ENCODE results near the gene SLC48A1. TPM values are rescaled to one million over a fixed set of nuclear protein-coding genes. Genes with fewer than 3 reads are reported as not detected.

The SLC48A1 gene
- polyA plus RNA-seq, 1 donor from 2014 or later: 8.0 TPM

DNA sequence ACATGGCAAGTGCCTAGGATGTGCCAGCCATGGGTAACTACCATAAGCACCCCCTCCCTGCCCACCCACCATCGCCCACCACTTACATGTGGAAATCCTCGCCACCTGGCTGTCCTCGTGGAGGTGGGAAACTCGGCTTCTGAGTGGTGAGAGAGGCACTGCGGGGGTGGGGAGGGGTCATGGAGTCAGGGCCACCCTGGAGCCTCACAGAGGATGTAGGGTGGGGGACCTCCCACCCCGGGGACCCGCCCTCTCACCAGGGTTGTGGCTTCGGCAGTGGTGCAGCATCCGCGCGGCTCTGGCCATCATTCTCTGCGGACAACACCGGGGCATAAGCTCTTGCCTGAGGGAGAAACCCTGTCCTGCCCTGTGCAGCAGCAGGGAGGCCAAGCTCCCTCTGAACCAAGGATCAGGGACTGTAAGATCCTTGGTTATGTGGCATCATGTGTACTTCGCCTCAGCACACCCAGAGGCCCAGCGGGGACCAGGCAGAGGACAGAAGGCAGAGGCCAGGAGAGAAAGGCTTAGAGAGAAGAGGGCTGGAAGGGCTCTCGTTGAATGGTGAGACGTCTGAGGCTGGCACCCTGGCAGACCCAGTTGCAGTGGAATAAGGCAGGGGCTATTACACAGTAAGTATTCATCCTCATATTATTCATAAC lies 35.0 kb upstream of the SLC48A1 start:
- TF ChIP-seq MXI1 (conservative IDR thresholded peaks at IDR 0.05; ENCODE audit: poor library complexity, severe bottlenecking): no peak
- TF ChIP-seq EP300 (conservative IDR thresholded peaks at IDR 0.05; ENCODE audit: poor library complexity, severe bottlenecking): no peak
- no peak for TF ChIP-seq POLR2AphosphoS5 (IDR thresholded peaks at IDR 0.05)
- TF ChIP-seq, protein P1, sequence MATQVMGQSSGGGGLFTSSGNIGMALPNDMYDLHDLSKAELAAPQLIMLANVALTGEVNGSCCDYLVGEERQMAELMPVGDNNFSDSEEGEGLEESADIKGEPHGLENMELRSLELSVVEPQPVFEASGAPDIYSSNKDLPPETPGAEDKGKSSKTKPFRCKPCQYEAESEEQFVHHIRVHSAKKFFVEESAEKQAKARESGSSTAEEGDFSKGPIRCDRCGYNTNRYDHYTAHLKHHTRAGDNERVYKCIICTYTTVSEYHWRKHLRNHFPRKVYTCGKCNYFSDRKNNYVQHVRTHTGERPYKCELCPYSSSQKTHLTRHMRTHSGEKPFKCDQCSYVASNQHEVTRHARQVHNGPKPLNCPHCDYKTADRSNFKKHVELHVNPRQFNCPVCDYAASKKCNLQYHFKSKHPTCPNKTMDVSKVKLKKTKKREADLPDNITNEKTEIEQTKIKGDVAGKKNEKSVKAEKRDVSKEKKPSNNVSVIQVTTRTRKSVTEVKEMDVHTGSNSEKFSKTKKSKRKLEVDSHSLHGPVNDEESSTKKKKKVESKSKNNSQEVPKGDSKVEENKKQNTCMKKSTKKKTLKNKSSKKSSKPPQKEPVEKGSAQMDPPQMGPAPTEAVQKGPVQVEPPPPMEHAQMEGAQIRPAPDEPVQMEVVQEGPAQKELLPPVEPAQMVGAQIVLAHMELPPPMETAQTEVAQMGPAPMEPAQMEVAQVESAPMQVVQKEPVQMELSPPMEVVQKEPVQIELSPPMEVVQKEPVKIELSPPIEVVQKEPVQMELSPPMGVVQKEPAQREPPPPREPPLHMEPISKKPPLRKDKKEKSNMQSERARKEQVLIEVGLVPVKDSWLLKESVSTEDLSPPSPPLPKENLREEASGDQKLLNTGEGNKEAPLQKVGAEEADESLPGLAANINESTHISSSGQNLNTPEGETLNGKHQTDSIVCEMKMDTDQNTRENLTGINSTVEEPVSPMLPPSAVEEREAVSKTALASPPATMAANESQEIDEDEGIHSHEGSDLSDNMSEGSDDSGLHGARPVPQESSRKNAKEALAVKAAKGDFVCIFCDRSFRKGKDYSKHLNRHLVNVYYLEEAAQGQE (IDR thresholded peaks at IDR 0.05; ENCODE audit: borderline replicate concordance): no peak
- TF ChIP-seq EZH2 (IDR thresholded peaks at IDR 0.05; ENCODE audit: borderline replicate concordance, insufficient read depth, low read length, poor library complexity, severe bottlenecking): no peak
- TF ChIP-seq TAF1 (IDR thresholded peaks at IDR 0.05; ENCODE audit: low read depth): no peak
- no peak for TF ChIP-seq RAD21 (conservative IDR thresholded peaks at IDR 0.05)
- TF ChIP-seq SMC3 (conservative IDR thresholded peaks at IDR 0.05; ENCODE audit: poor library complexity): no peak
- TF ChIP-seq, protein P2, sequence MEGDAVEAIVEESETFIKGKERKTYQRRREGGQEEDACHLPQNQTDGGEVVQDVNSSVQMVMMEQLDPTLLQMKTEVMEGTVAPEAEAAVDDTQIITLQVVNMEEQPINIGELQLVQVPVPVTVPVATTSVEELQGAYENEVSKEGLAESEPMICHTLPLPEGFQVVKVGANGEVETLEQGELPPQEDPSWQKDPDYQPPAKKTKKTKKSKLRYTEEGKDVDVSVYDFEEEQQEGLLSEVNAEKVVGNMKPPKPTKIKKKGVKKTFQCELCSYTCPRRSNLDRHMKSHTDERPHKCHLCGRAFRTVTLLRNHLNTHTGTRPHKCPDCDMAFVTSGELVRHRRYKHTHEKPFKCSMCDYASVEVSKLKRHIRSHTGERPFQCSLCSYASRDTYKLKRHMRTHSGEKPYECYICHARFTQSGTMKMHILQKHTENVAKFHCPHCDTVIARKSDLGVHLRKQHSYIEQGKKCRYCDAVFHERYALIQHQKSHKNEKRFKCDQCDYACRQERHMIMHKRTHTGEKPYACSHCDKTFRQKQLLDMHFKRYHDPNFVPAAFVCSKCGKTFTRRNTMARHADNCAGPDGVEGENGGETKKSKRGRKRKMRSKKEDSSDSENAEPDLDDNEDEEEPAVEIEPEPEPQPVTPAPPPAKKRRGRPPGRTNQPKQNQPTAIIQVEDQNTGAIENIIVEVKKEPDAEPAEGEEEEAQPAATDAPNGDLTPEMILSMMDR (IDR thresholded peaks at IDR 0.05; ENCODE audit: poor library complexity, severe bottlenecking): no peak
- Histone ChIP-seq H3F3A (ENCODE audit: insufficient read depth, low read length, poor library complexity, severe bottlenecking) (no peaks in the 10 kb centered on the region), H3K27me3 (ENCODE audit: insufficient read depth, low read depth, low read length) (no peaks in the 10 kb centered on the region), H3K9me2 (ENCODE audit: insufficient read depth, low read length) (no peaks in the 10 kb centered on the region), H3K9ac (ENCODE audit: low read length) (no peak overlapping the region), H3K4me2 (ENCODE audit: low read length) (no peak overlapping the region), H2AFZ (ENCODE audit: low read depth, low read length) (no peak overlapping the region), H4K20me1 (ENCODE audit: insufficient read depth) (no peaks in the 10 kb centered on the region), H3K79me2 (replicated peaks; ENCODE audit: insufficient read depth, low read length) (no peaks in the 10 kb centered on the region), H3K9me3 (ENCODE audit: low read length) (no peaks in the 10 kb centered on the region), H3K4me3 (ENCODE audit: low read length) (no peak overlapping the region), H3K27ac (ENCODE audit: low read length) (no peak overlapping the region), H3K36me3 (ENCODE audit: insufficient read depth, low read length) (no peaks in the 10 kb centered on the region)

DNA sequence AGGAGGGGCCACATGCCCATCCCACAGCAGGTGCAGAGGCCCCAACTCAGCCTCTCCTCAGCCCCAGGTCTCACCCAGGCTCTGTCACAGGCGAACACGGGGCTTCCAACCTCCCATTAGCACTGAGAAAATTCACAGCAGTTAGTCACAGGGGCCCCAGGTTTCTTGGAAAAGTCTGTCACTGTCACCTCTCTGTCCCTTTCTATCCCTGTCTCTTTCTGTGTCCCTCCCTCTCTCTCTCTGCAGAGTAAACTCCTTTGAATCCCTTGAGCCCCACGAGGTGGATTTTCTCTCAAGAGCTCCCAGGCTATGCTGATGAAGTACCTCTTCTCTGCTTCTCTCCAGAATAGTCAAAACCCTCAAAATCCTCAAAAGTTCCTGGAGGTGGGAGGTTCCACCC lies 33.7 kb upstream of the SLC48A1 start:
- no peaks in the 10 kb centered on the region for H4K20me1 ChIP-seq (ENCODE audit: insufficient read depth)
- H3K79me2 ChIP-seq (replicated peaks; ENCODE audit: insufficient read depth, low read length): no peaks in the 10 kb centered on the region
- no peak overlapping the region for H3K9ac ChIP-seq (ENCODE audit: low read length)
- no peak overlapping the region for H3K4me3 ChIP-seq (ENCODE audit: low read length)
- H3K4me2 ChIP-seq (ENCODE audit: low read length): no peak overlapping the region
- no peaks in the 10 kb centered on the region for H3K36me3 ChIP-seq (ENCODE audit: insufficient read depth, low read length)
- H2AFZ ChIP-seq (ENCODE audit: low read depth, low read length): no peak overlapping the region
- TF ChIP-seq, protein P1 (IDR thresholded peaks at IDR 0.05; ENCODE audit: borderline replicate concordance): no peak
- no peak for TF ChIP-seq TAF1 (IDR thresholded peaks at IDR 0.05; ENCODE audit: low read depth)
- no peak for TF ChIP-seq EP300 (conservative IDR thresholded peaks at IDR 0.05; ENCODE audit: poor library complexity, severe bottlenecking)
- TF ChIP-seq RAD21 (conservative IDR thresholded peaks at IDR 0.05): no peak
- no peak for TF ChIP-seq EZH2 (IDR thresholded peaks at IDR 0.05; ENCODE audit: borderline replicate concordance, insufficient read depth, low read length, poor library complexity, severe bottlenecking)
- no peak for TF ChIP-seq POLR2AphosphoS5 (IDR thresholded peaks at IDR 0.05)
- TF ChIP-seq MXI1 (conservative IDR thresholded peaks at IDR 0.05; ENCODE audit: poor library complexity, severe bottlenecking): no peak
- TF ChIP-seq SMC3 (conservative IDR thresholded peaks at IDR 0.05; ENCODE audit: poor library complexity): no peak
- TF ChIP-seq, protein P2 (IDR thresholded peaks at IDR 0.05; ENCODE audit: poor library complexity, severe bottlenecking): no peak
- H3K9me3 ChIP-seq (ENCODE audit: low read length): no peaks in the 10 kb centered on the region
- no peaks in the 10 kb centered on the region for H3K27me3 ChIP-seq (ENCODE audit: insufficient read depth, low read depth, low read length)
- no peaks in the 10 kb centered on the region for H3K9me2 ChIP-seq (ENCODE audit: insufficient read depth, low read length)
- H3F3A ChIP-seq (ENCODE audit: insufficient read depth, low read length, poor library complexity, severe bottlenecking): no peaks in the 10 kb centered on the region
- H3K27ac ChIP-seq (ENCODE audit: low read length): no peak overlapping the region
